Stimulated activated CD8-positive, alpha-beta memory T cell treated with anti-CD3 and anti-CD28 coated beads, Interleukin-15, amount 100 ng/mL, for 1 hour (primary cell): Measurements from ENCODE around the gene MR1.
"Not testable (repeated sequence)": the region's sequence is repeated elsewhere in the genome, so short reads cannot be mapped to it uniquely, and the experiment has no call there.

ENCODE experiments used
- DNase-seq: peaks from one replicate; pipeline ENCODE4 v3.0.0-alpha.2; 2020; ENCODE audit warnings: low read depth

MR1 gene

GRCh38 chr1:181032535-181032934 is 1.2 kb upstream of the MR1 start:
- DNase-seq, result no peak

GRCh38 chr1:181033128-181033798 is 520 bp upstream of the MR1 start:
- no peak for DNase-seq

GRCh38 chr1:181035210-181035609 is 1.4 kb downstream of the MR1 start:
- DNase-seq, result not testable (repeated sequence)

GRCh38 chr1:181036107-181036836 is 2.5 kb downstream of the MR1 start:
- no peak for DNase-seq

- DNase-seq, result no peak
These were observed 3.6 kb downstream of the MR1 start for GRCh38 chr1:181037386-181037785.

- DNase-seq, result peak; percentile 47
These were observed 4.7 kb downstream of the MR1 start for GRCh38 chr1:181038399-181038873.

- no peak for DNase-seq
These were observed 6.6 kb downstream of the MR1 start for GRCh38 chr1:181040284-181040865.

GRCh38 chr1:181043025-181043888 is 9.5 kb downstream of the MR1 start:
- DNase-seq, result no peak

- no peak for DNase-seq
These were observed 10.7 kb downstream of the MR1 start for GRCh38 chr1:181044449-181044966.

GRCh38 chr1:181045946-181046345 is 12.2 kb downstream of the MR1 start:
- DNase-seq, result not testable (repeated sequence)

- DNase-seq, result no peak
These were observed 15.6 kb downstream of the MR1 start for GRCh38 chr1:181049378-181049777.

GRCh38 chr1:181050922-181051321 is 17.1 kb downstream of the MR1 start:
- DNase-seq, result no peak

- DNase-seq, result no peak
These were observed 22.8 kb downstream of the MR1 start for GRCh38 chr1:181056560-181056959.

GRCh38 chr1:181057079-181057478 is 23.3 kb downstream of the MR1 start:
- no peak for DNase-seq

- no peak for DNase-seq
These were observed 25.7 kb downstream of the MR1 start for GRCh38 chr1:181059435-181059834.

GRCh38 chr1:181060066-181060465 is 26.3 kb downstream of the MR1 start:
- DNase-seq, result no peak

GRCh38 chr1:181060947-181061346 is 27.2 kb downstream of the MR1 start:
- DNase-seq, result not testable (repeated sequence)

GRCh38 chr1:181061487-181061886 is 27.7 kb downstream of the MR1 start:
- DNase-seq, result no peak

GRCh38 chr1:181061891-181062835 is 28.4 kb downstream of the MR1 start:
- DNase-seq, result no peak

GRCh38 chr1:181062836-181063428 is 29.1 kb downstream of the MR1 start:
- DNase-seq, result no peak
